ENCODE measurements around the gene HEATR1.
"Not testable (repeated sequence)": the region's sequence is repeated elsewhere in the genome, so short reads cannot be mapped to it uniquely, and the experiment has no call there.

Gene HEATR1

GRCh38 chr1:236504338-236504737 lies 100.0 kb downstream of the HEATR1 start:
- not testable (repeated sequence) for DNase-seq

- DNase-seq, result no peak
These were observed 101.2 kb downstream of the HEATR1 start for GRCh38 chr1:236502972-236503639.

DNA sequence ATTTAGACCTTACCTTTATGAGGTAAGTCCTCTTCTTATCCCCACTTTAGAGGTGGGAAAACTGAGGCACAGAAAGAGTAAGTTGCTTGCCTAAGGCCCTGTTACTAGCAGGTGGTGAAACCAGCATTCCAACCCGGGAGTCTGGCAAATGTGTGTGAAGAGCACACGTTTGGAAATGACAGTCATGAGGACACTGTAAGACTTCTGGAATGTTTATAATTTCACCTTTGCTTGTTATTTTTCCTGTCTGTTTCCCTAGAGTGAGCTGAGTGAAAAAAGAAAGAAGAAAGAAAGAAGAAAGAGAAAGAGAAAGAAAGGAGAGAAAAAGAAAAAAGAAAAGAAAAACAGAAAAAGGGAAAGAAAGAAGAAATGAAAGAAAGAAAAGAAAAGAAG lies 101.7 kb downstream of the HEATR1 start:
- DNase-seq, result no peak

GRCh38 chr1:236501093-236501492 lies 103.2 kb downstream of the HEATR1 start:
- no peak for DNase-seq
